K562 (cell line): ENCODE data around the gene OR4F15. TPM values are rescaled to one million over a fixed set of nuclear protein-coding genes. Genes with fewer than 3 reads are reported as not detected.

Experiments
- ATAC-seq: fragments of 200-7000 bp; cut with Tn5 transposase; 3 replicates; pipeline ENCODE4 v1.9.1; 2020; ENCODE audit warnings: moderate library complexity
- BruUV-seq: library from RNA; stranded (reverse); fragments of 400-500 nt; replicated peaks from 2 replicates; lab custom pipeline; 2021; lab: Mats Ljungman, UMichigan
- CTCF ChIA-PET: fragments of 300-600 bp; formaldehyde crosslinking; extraction: SDS; loops from one replicate; lab custom pipeline; 2021; ENCODE audit warnings: low intra/inter-chr PET ratio; lab: Yijun Ruan, JAX
- POLR2A ChIA-PET: fragments of 300-600, 350-650 bp; sonication (Branson Sonifier 250); formaldehyde crosslinking; extraction: SDS; loops from one replicate; lab custom pipeline; 2021; ENCODE audit warnings: antibody characterized with exemption, inconsistent platforms; lab: Yijun Ruan, JAX
- DNase-seq, 4 experiments: peaks; one replicate each; pipeline versions ENCODE4 v3.0.0 to v3.0.0-alpha.2; 2011 to 2018; ENCODE audit warnings: low spot score in 3 of 4, mixed read lengths in 3 of 4; ENCODE audit errors: extremely low read depth in 1 of 4
- FAIRE-seq: peaks from 2 replicates; lab custom pipeline; 2011; peaks lifted over from hg19 to GRCh38; lab: Jason Lieb, UNC
- H2AFZ ChIP-seq: 2 replicates; pipeline ENCODE4 v1.6.0; 2011; ENCODE audit warnings: low read depth, low read length, control low read depth, inconsistent platforms
- H3K27ac ChIP-seq: fragments of 200-600 bp; 3 replicates; pipeline ENCODE4 v1.8.0; 2011; ENCODE audit warnings: low read depth, mild to moderate bottlenecking, control low read depth, inconsistent platforms, low read length, moderate library complexity, mixed read lengths; ENCODE audit errors: extremely low read depth
- H3K27me3 ChIP-seq, 2 experiments: fragments of 300-600 bp in 1 of 2; 2 replicates in 1 of 2; 3 replicates in 1 of 2; pipeline versions ENCODE4 v1.6.0 to v1.8.0; 2011; ENCODE audit warnings: inconsistent platforms in 2 of 2, low read length in 2 of 2, mild to moderate bottlenecking in 1 of 2, mixed read lengths in 1 of 2, moderate library complexity in 1 of 2; ENCODE audit not compliant: control insufficient read depth in 2 of 2, insufficient read depth in 2 of 2
- H3K36me3 ChIP-seq: fragments of 300-600 bp; 3 replicates; pipeline ENCODE4 v1.8.0; 2011; ENCODE audit warnings: mild to moderate bottlenecking, low read length, inconsistent platforms; ENCODE audit not compliant: control insufficient read depth, insufficient read depth
- H3K4me1 ChIP-seq, 2 experiments: fragments of 200-600 bp in 1 of 2; replicated peaks in 1 of 2; 2 replicates in 1 of 2; 3 replicates in 1 of 2; pipeline versions ENCODE4 v1.5.1 to v1.8.0; 2011; ENCODE audit warnings: inconsistent platforms in 2 of 2, low read length in 2 of 2, mild to moderate bottlenecking in 1 of 2, mixed read lengths in 1 of 2, moderate library complexity in 1 of 2; ENCODE audit not compliant: control insufficient read depth in 2 of 2, insufficient read depth in 2 of 2
- H3K4me2 ChIP-seq: 2 replicates; pipeline ENCODE4 v1.6.1; 2011; ENCODE audit warnings: low read length, control low read depth, inconsistent platforms, mixed read lengths; ENCODE audit not compliant: insufficient read depth
- H3K4me3 ChIP-seq: fragments of 200-600 bp; sonication (generic), shearing (Covaris generic); 2 replicates; pipeline ENCODE4 v1.5.1; 2016; ENCODE audit warnings: control low read depth, inconsistent platforms
- H3K79me2 ChIP-seq: fragments of 200-600 bp; 3 replicates; pipeline ENCODE4 v1.8.0; 2011; ENCODE audit warnings: low read length, inconsistent platforms; ENCODE audit not compliant: control insufficient read depth, insufficient read depth
- H3K9ac ChIP-seq, 2 experiments: 2 replicates each; pipeline versions ENCODE4 v1.6.0 to v1.6.1; 2011; ENCODE audit warnings: low read depth in 2 of 2, low read length in 2 of 2, control low read depth in 1 of 2, inconsistent platforms in 1 of 2, mild to moderate bottlenecking in 1 of 2, mixed read lengths in 1 of 2; ENCODE audit not compliant: insufficient read depth in 1 of 2
- H3K9me1 ChIP-seq: one replicate; pipeline ENCODE4 v1.6.0; 2011; ENCODE audit warnings: inconsistent platforms, mild to moderate bottlenecking, low read length, moderate library complexity; ENCODE audit not compliant: control insufficient read depth, insufficient read depth
- H3K9me3 ChIP-seq: replicated peaks from 2 replicates; pipeline ENCODE4 v1.5.1; 2011; ENCODE audit warnings: low read depth, low read length, inconsistent platforms; ENCODE audit not compliant: control insufficient read depth, insufficient read depth
- H4K20me1 ChIP-seq: replicated peaks from 2 replicates; pipeline ENCODE4 v1.6.1; 2011; ENCODE audit warnings: low read length, inconsistent platforms, mixed read lengths; ENCODE audit not compliant: control insufficient read depth, insufficient read depth
- GABPB1 ChIP-seq: sonication (generic); formaldehyde crosslinking; IDR thresholded peaks from 2 replicates; pipeline ENCODE4 v1.8.0; 2022; ENCODE audit warnings: mild to moderate bottlenecking, missing genetic modification reagents
- GTF2F1 ChIP-seq: IDR thresholded peaks from 2 replicates; pipeline ENCODE4 v1.6.1; 2011; ENCODE audit warnings: low read depth, low read length, improper control_type of control experiment
- KLF13 ChIP-seq: fragments of 450-650 bp; IDR thresholded peaks from 2 replicates; pipeline ENCODE4 v1.6.1; 2016; ENCODE audit warnings: missing genetic modification characterization, low read depth, mild to moderate bottlenecking, missing compliant biosample characterization, moderate library complexity, borderline replicate concordance
- MECOM ChIP-seq: fragments of 250-450 bp; sonication (Bioruptor Pico); IDR thresholded peaks from 2 replicates; pipeline ENCODE4 v1.8.0; 2022; ENCODE audit warnings: inconsistent platforms
- SLC30A9 ChIP-seq: fragments of 250-450 bp; sonication (Bioruptor Pico); IDR thresholded peaks from 2 replicates; pipeline ENCODE4 v1.8.0; 2022; ENCODE audit warnings: mild to moderate bottlenecking, moderate library complexity
- SMAD3 ChIP-seq: fragments of 450-650 bp; formaldehyde crosslinking; conservative IDR thresholded peaks from 2 replicates; pipeline ENCODE4 v1.4.0; 2020; ENCODE audit warnings: mild to moderate bottlenecking
- ZEB2 ChIP-seq: fragments of 450-650 bp; IDR thresholded peaks from 2 replicates; pipeline ENCODE4 v1.6.1; 2016
- ZNF253 ChIP-seq: fragments of 250-450 bp; sonication (Bioruptor Pico); conservative IDR thresholded peaks from 2 replicates; pipeline ENCODE4 v1.6.1; 2021; ENCODE audit warnings: mild to moderate bottlenecking
- ZNF263 ChIP-seq: sonication (generic); formaldehyde crosslinking; IDR thresholded peaks from 2 replicates; pipeline ENCODE4 v1.8.0; 2022; ENCODE audit warnings: mild to moderate bottlenecking, missing genetic modification reagents, borderline replicate concordance
- ZNF511 ChIP-seq: sonication (generic); formaldehyde crosslinking; IDR thresholded peaks from 2 replicates; pipeline ENCODE4 v1.8.0; 2022; ENCODE audit warnings: mild to moderate bottlenecking, missing genetic modification reagents
- ZNF639 ChIP-seq, 2 experiments: fragments of 200-800 bp in 1 of 2; sonication (Bioruptor generic) in 1 of 2; sonication (generic) in 1 of 2; formaldehyde crosslinking in 1 of 2; IDR thresholded peaks in 1 of 2; conservative IDR thresholded peaks in 1 of 2; 2 replicates each; pipeline versions ENCODE4 v1.5.0 to v1.6.1; 2016 to 2020; ENCODE audit warnings: missing compliant biosample characterization in 1 of 2, missing genetic modification characterization in 1 of 2, missing genetic modification reagents in 1 of 2
- WGBS: fragments of 100-300 bp; shearing (Covaris generic); methylation state at CpG from one replicate; pipeline ENCODE4 v1.1.6; 2016; ENCODE audit warnings: low coverage, mixed read lengths; ENCODE audit not compliant: insufficient coverage; ENCODE audit errors: missing lambda C conversion rate; 5-methylcytosine and 5-hydroxymethylcytosine counted together
- in situ Hi-C: fragments of 300-500 bp; cut with MboI; formaldehyde crosslinking; loops from 4 replicates; pipeline ENCODE4 v1.15.0; 2018; ENCODE audit warnings: inconsistent platforms, mixed read lengths
- intact Hi-C: fragments of 100-400 bp; cut with micrococcal nuclease; formaldehyde crosslinking; loops from 2 replicates; pipeline ENCODE4 v1.14.2; 2022
- polyA plus RNA-seq, 8 experiments: library from polyadenylated mRNA; depleted of rRNA in 4 of 8; stranded (reverse) in 5 of 8; unstranded in 3 of 8; fragments of >200 nt; fragmentation: Nextera tagmentation in 2 of 8; fragmentation: Illumina TruSeq in 1 of 8; extraction: Ambion mirVana in 2 of 8; extraction: Trizol in 1 of 8; gene quantifications; 2 replicates each; pipeline versions ENCODE4 v1.2.1 to v1.2.3, GENCODE V29; 2011 to 2014; ENCODE audit warnings: inconsistent platforms in 1 of 8, missing spikeins in 1 of 8
- total RNA-seq, 7 experiments: library from RNA; depleted of rRNA in 6 of 7; stranded (reverse); fragments of >200 nt in 6 of 7; fragmentation: Illumina TruSeq in 2 of 7; extraction: Trizol in 2 of 7; gene quantifications; 2 replicates each; pipeline versions ENCODE4 v1.2.1 to v1.2.3, GENCODE V29; 2011 to 2021; ENCODE audit warnings: low replicate concordance in 1 of 7

The OR4F15 gene
- total and polyA plus RNA-seq, 9 of the 15 experiments (the other 6 are each of a cell fraction or from before 2014, with no cell fraction given) = not detected

- TF ChIP-seq ZNF639 (CRISPR knock-in tag; conservative IDR thresholded peaks at IDR 0.05 in 1 of 2, IDR thresholded peaks at IDR 0.05 in 1 of 2) = no peak
- no peak for TF ChIP-seq ZNF253 (CRISPR knock-in tag)
- no peak for TF ChIP-seq KLF13
- TF ChIP-seq MECOM (CRISPR knock-in tag) = no peak
Measured at GRCh38 chr15:101841656-101842055, 29.7 kb downstream of the OR4F15 start (continued).

DNA sequence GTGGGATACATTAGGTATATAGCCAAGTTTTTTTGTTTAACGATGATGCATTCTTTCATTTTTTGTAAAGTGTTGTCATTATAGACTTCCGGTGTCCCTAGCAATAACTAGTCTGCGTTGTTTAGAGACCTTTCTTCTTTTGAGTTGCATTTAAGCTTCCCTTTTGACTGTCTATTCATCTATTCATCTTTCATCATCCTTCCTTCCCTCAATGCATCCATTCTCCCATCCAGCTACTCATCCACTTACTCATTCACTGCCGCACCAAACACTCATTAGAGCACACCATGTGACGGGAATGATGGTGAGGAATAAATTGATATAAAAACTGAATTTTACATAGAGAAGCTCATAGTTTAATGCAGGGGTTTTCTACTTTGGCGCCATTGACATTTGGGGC, 32.9 kb downstream of the OR4F15 start:
- no peak overlapping the region for H2AFZ ChIP-seq
- ChIA-PET CTCF (no interaction called here), POLR2A (no interaction called here)
- no peak overlapping the region for H3K4me2 ChIP-seq
- no peak for FAIRE-seq
- H3K9me1 ChIP-seq = no peaks in the 10 kb centered on the region
- ATAC-seq = no peak
- H3K4me1 ChIP-seq = no peaks in the 10 kb centered on the region
- no peaks in the 10 kb centered on the region for H3K79me2 ChIP-seq
- H3K9me3 ChIP-seq = no peaks in the 10 kb centered on the region
- H3K4me3 ChIP-seq = no peak overlapping the region
- no peak overlapping the region for H3K9ac ChIP-seq
- TF ChIP-seq SMAD3 (CRISPR knock-in tag) (no peak), ZEB2 (no peak), SLC30A9 (CRISPR knock-in tag) (no peak), ZNF511 (CRISPR knock-in tag) (no peak), ZNF263 (CRISPR knock-in tag) (no peak), GABPB1 (no peak), GTF2F1 (no peak)
- TF ChIP-seq, all 486 proteins: peak for 0
- no peaks in the 10 kb centered on the region for H4K20me1 ChIP-seq
- peaks cover 4 to 9% of the 10 kb centered on the region in 2 experiments; a peak in 3 of 5 replicates for H3K27me3 ChIP-seq
- intact Hi-C loops (no loop called here), in situ Hi-C loops (no loop called here)
- BruUV-seq = no TSS peak
- no peak for DNase-seq
- no peak overlapping the region for H3K27ac ChIP-seq
- 4% methylated on average over 6 of the region's 6 CpGs for WGBS
- no peaks in the 10 kb centered on the region for H3K36me3 ChIP-seq
